ENCODE data around the gene FAM32A.

The FAM32A gene

GRCh38 chr19:16185123-16185767 lies at the start of gene FAM32A:
Gene FAM32A (plus strand): TSS chr19:16185410. CDS start chr19:16185443, 33 bp downstream.
- peak; percentile 96 for DNase-seq (ENCODE audit: low read depth)

- DNase-seq (ENCODE audit: low read depth) = no peak
Observed at GRCh38 chr19:16135430-16136127, 49.6 kb upstream of the FAM32A start.

- no peak for DNase-seq (ENCODE audit: low read depth)
Observed at GRCh38 chr19:16136185-16136999, 48.8 kb upstream of the FAM32A start.

- DNase-seq (ENCODE audit: low read depth) = no peak
Observed at GRCh38 chr19:16139752-16140151, 45.5 kb upstream of the FAM32A start.

- DNase-seq (ENCODE audit: low read depth) = no peak
Observed at GRCh38 chr19:16141043-16141442, 44.2 kb upstream of the FAM32A start.

GRCh38 chr19:16142032-16142580 lies 43.1 kb upstream of the FAM32A start:
- DNase-seq (ENCODE audit: low read depth) = no peak

- peak; percentile 59 for DNase-seq (ENCODE audit: low read depth)
Observed at GRCh38 chr19:16143399-16144215, 41.6 kb upstream of the FAM32A start, which contains the start of gene HSH2D. Gene HSH2D (plus strand): TSS chr19:16143685. CDS start chr19:16148751, 5,066 bp downstream.

- DNase-seq (ENCODE audit: low read depth) = no peak
Observed at GRCh38 chr19:16144216-16144581, 41.0 kb upstream of the FAM32A start.

- DNase-seq (ENCODE audit: low read depth) = no peak
Observed at GRCh38 chr19:16146112-16146511, 39.1 kb upstream of the FAM32A start.

- DNase-seq (ENCODE audit: low read depth) = no peak
Observed at GRCh38 chr19:16148443-16149229, 36.6 kb upstream of the FAM32A start.

- DNase-seq (ENCODE audit: low read depth) = no peak
Observed at GRCh38 chr19:16153582-16154336, 31.5 kb upstream of the FAM32A start.

- no peak for DNase-seq (ENCODE audit: low read depth)
Observed at GRCh38 chr19:16154557-16154956, 30.7 kb upstream of the FAM32A start.

- DNase-seq (ENCODE audit: low read depth) = no peak
Observed at GRCh38 chr19:16155128-16155527, 30.1 kb upstream of the FAM32A start.

- no peak for DNase-seq (ENCODE audit: low read depth)
Observed at GRCh38 chr19:16156904-16157303, 28.3 kb upstream of the FAM32A start.

GRCh38 chr19:16157601-16158000 lies 27.6 kb upstream of the FAM32A start:
- DNase-seq (ENCODE audit: low read depth) = no peak

GRCh38 chr19:16159655-16160054 lies 25.6 kb upstream of the FAM32A start:
- DNase-seq (ENCODE audit: low read depth) = no peak

GRCh38 chr19:16160445-16160942 lies 24.7 kb upstream of the FAM32A start:
- no peak for DNase-seq (ENCODE audit: low read depth)

GRCh38 chr19:16160943-16161560 lies 24.2 kb upstream of the FAM32A start:
- DNase-seq (ENCODE audit: low read depth) = no peak

GRCh38 chr19:16161840-16162239 lies 23.4 kb upstream of the FAM32A start:
- DNase-seq (ENCODE audit: low read depth) = no peak

All from stimulated activated CD8-positive, alpha-beta memory T cell treated with anti-CD3 and anti-CD28 coated beads, Interleukin-12 subunit alpha, Interleukin-12 subunit beta, amount 100 ng/mL, for 4 hours (primary cell).